Type B pancreatic cell (in vitro differentiated cells): ENCODE results near the gene NFE2L3. TPM values are rescaled to one million over a fixed set of nuclear protein-coding genes. Genes with fewer than 3 reads are reported as not detected.
A peak's percentile ranks its signal among the peaks of the same experiment; 100 is the strongest.

Source experiments
- DNase-seq: peaks from one replicate; pipeline ENCODE4 v3.0.0; 2021; ENCODE audit warnings: mixed read lengths; ENCODE audit not compliant: unreplicated experiment; ENCODE audit errors: extremely low spot score
- H3K27ac Mint-ChIP-seq: 2 replicates; pipeline ENCODE4 v1.8.0; 2021; ENCODE audit warnings: mild to moderate bottlenecking, mixed read lengths
- H3K27me3 Mint-ChIP-seq: 2 replicates; pipeline ENCODE4 v1.8.0; 2021; ENCODE audit warnings: mixed read lengths
- H3K36me3 Mint-ChIP-seq: 2 replicates; pipeline ENCODE4 v1.8.0; 2021; ENCODE audit warnings: mixed read lengths
- H3K4me1 Mint-ChIP-seq: one replicate; pipeline ENCODE4 v1.8.0; 2021; ENCODE audit warnings: mixed read lengths; ENCODE audit not compliant: unreplicated experiment
- H3K4me3 Mint-ChIP-seq: 2 replicates; pipeline ENCODE4 v1.8.0; 2021; ENCODE audit warnings: mild to moderate bottlenecking, mixed read lengths
- H3K9me3 Mint-ChIP-seq: 2 replicates; pipeline ENCODE4 v1.8.0; 2021; ENCODE audit warnings: mixed read lengths
- total RNA-seq: library from RNA; stranded (reverse); gene quantifications from 2 replicates; pipeline ENCODE4 v1.2.1, GENCODE V29; 2021; ENCODE audit warnings: low replicate concordance
- TF ChIP-seq, protein P1 (sequence below): fragments of 200-600 bp; sonication (generic); conservative IDR thresholded peaks from 2 replicates; pipeline ENCODE4 v1.5.0; 2021; ENCODE audit warnings: antibody characterized with exemption, mild to moderate bottlenecking

The NFE2L3 gene
- total RNA-seq, 1 donor from 2014 or later, result 6.5 TPM

DNA sequence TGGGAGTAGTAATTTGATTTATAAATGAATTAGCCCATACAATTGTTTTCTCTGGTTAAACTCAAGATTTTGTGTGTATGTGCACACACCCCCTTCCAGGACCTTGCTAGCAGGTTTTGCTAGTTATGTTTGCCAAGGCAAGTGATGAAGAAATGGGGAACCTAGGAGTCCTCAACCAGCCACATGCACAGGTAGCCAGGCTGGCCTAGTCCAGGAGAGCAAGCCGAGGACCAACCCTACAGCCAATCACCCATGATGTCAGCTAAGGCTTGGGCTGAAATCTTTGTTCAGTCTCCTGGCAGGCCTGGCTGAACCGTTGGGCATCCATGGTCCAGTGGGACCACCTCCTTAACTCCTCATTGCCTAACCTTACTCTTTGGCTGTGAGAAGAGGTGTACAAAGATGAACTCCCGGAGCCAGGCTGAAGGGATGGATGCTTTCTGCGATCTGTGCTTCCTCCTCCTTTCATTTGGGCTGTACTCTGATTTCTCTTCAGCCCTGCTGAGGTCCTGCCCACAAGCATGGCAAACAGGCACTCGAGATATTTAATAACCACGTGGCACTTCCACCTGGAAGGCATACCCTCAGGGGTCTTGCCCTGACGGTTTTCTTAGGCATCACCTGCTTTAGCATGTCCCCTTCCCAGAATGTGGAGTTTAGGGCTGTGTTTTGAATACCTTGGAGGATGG is 26.4 kb downstream of the NFE2L3 start:
- H3K27me3 Mint-ChIP-seq, result peaks cover 7% of the 10 kb centered on the region
- peaks cover 4% of the 10 kb centered on the region for H3K36me3 Mint-ChIP-seq
- peaks cover 4% of the 10 kb centered on the region for H3K4me1 Mint-ChIP-seq
- H3K4me3 Mint-ChIP-seq, result no peak overlapping the region
- no peak overlapping the region for H3K27ac Mint-ChIP-seq
- no peaks in the 10 kb centered on the region for H3K9me3 Mint-ChIP-seq
- no peak for DNase-seq
- TF ChIP-seq, protein P1, sequence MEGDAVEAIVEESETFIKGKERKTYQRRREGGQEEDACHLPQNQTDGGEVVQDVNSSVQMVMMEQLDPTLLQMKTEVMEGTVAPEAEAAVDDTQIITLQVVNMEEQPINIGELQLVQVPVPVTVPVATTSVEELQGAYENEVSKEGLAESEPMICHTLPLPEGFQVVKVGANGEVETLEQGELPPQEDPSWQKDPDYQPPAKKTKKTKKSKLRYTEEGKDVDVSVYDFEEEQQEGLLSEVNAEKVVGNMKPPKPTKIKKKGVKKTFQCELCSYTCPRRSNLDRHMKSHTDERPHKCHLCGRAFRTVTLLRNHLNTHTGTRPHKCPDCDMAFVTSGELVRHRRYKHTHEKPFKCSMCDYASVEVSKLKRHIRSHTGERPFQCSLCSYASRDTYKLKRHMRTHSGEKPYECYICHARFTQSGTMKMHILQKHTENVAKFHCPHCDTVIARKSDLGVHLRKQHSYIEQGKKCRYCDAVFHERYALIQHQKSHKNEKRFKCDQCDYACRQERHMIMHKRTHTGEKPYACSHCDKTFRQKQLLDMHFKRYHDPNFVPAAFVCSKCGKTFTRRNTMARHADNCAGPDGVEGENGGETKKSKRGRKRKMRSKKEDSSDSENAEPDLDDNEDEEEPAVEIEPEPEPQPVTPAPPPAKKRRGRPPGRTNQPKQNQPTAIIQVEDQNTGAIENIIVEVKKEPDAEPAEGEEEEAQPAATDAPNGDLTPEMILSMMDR, result no peak

GRCh38 chr7:26179422-26179821 is 27.4 kb downstream of the NFE2L3 start:
- TF ChIP-seq, protein P1, result no peak
- H3K27ac Mint-ChIP-seq, result no peak overlapping the region
- H3K27me3 Mint-ChIP-seq, result no peaks in the 10 kb centered on the region
- H3K4me1 Mint-ChIP-seq, result peaks cover 9% of the 10 kb centered on the region
- no peaks in the 10 kb centered on the region for H3K9me3 Mint-ChIP-seq
- no peaks in the 10 kb centered on the region for H3K36me3 Mint-ChIP-seq
- DNase-seq, result no peak
- H3K4me3 Mint-ChIP-seq, result no peak overlapping the region

GRCh38 chr7:26179826-26180497 is 28.0 kb downstream of the NFE2L3 start:
- no peaks in the 10 kb centered on the region for H3K9me3 Mint-ChIP-seq
- no peaks in the 10 kb centered on the region for H3K36me3 Mint-ChIP-seq
- TF ChIP-seq, protein P1, result no peak
- H3K27me3 Mint-ChIP-seq, result no peaks in the 10 kb centered on the region
- H3K4me1 Mint-ChIP-seq, result peaks cover 9% of the 10 kb centered on the region
- H3K4me3 Mint-ChIP-seq, result no peak overlapping the region
- H3K27ac Mint-ChIP-seq, result peak overlapping the region; percentile 9
- DNase-seq, result no peak

GRCh38 chr7:26180792-26181198 is 28.8 kb downstream of the NFE2L3 start:
- Mint-ChIP-seq H3K36me3 (no peaks in the 10 kb centered on the region), H3K4me3 (no peak overlapping the region), H3K4me1 (peaks cover 9% of the 10 kb centered on the region), H3K27me3 (no peaks in the 10 kb centered on the region), H3K27ac (no peak overlapping the region), H3K9me3 (no peaks in the 10 kb centered on the region)
- TF ChIP-seq, protein P1, result no peak
- no peak for DNase-seq

DNA sequence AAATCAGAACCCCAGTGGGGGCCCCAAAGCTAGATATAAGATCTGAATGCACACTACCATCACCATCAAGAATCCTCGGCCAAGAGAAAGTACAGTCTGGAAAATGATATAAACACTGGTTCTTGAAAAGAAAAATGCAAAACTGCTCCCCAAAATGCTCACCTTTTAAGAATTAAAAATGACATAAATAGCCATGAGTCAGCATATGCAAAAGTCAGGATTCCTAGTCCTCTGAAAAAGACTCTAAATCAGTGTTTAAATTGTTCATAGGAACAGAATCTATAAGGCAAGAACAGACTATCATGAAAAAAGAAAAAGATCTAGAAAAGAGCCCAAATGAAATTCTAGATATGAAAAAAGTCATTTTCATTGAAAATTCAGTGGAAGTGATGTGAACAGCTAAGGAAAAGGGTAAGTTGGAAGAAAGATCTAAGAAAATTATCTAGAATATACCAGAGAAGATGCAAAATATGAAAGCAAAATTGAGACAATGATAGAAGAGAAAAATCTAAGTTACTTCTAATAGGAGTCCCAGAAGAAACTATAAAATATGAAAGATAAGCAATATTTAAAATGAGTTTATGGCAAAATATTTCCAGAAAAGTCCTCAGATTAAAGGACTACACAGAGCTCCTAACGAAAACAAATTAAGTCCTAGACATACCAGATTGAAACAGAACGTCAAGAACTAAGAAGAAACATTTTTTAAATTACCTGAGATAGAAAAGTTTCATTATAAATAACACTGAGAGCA is 29.7 kb downstream of the NFE2L3 start:
- Mint-ChIP-seq H3K36me3 (peaks cover 4% of the 10 kb centered on the region), H3K27me3 (no peaks in the 10 kb centered on the region), H3K4me1 (peaks cover 9% of the 10 kb centered on the region), H3K4me3 (no peak overlapping the region), H3K27ac (peak overlapping the region; percentile 10), H3K9me3 (no peaks in the 10 kb centered on the region)
- TF ChIP-seq, protein P1, result no peak
- DNase-seq, result no peak
